ENCODE measurements around the gene AFF2. TPM values are rescaled to one million over a fixed set of nuclear protein-coding genes. Genes with fewer than 3 reads are reported as not detected.
A peak's percentile ranks its signal among the peaks of the same experiment; 100 is the strongest.

AFF2 gene
- total and polyA plus RNA-seq, 2 experiments from 2014 or later = 0.31 to 0.54 TPM

- Histone ChIP-seq H3K9ac (no peak overlapping the region), H3K9me2 (ENCODE audit: insufficient read depth) (no peaks in the 10 kb centered on the region), H3F3A (ENCODE audit: insufficient read depth) (no peaks in the 10 kb centered on the region), H3K4me3 (no peak overlapping the region), H3K9me3 (ENCODE audit: low read depth) (no peaks in the 10 kb centered on the region), H3K79me2 (ENCODE audit: insufficient read depth) (no peaks in the 10 kb centered on the region), H3K27me3 (replicated peaks; ENCODE audit: insufficient read depth) (no peaks in the 10 kb centered on the region), H2AFZ (no peak overlapping the region), H3K27ac (no peak overlapping the region), H4K20me1 (ENCODE audit: insufficient read depth) (no peaks in the 10 kb centered on the region), H3K36me3 (ENCODE audit: low read depth) (no peaks in the 10 kb centered on the region), H3K4me1 (ENCODE audit: insufficient read depth) (no peaks in the 10 kb centered on the region), H3K4me2 (ENCODE audit: unreplicated experiment) (no peak overlapping the region)
- DNase-seq = peak; percentile 31
- WGBS, 2 experiments (ENCODE audit: low coverage in 1 of 2, low lambda C conversion rate in 2 of 2, missing lambda C conversion rate in 2 of 2) = 2 to 4% methylated on average over 2 of the region's 2 CpGs
- TF ChIP-seq EZH2 (IDR thresholded peaks at IDR 0.05; ENCODE audit: insufficient read depth, poor library complexity, severe bottlenecking) = no peak
- TF ChIP-seq EZH2phosphoT487 (IDR thresholded peaks at IDR 0.05; ENCODE audit: insufficient read depth, low read depth) = no peak
- in situ Hi-C loops (cut with MboI) = no loop called here
Measured at GRCh38 chrX:148672517-148672916, 172.1 kb downstream of the AFF2 start.

DNA sequence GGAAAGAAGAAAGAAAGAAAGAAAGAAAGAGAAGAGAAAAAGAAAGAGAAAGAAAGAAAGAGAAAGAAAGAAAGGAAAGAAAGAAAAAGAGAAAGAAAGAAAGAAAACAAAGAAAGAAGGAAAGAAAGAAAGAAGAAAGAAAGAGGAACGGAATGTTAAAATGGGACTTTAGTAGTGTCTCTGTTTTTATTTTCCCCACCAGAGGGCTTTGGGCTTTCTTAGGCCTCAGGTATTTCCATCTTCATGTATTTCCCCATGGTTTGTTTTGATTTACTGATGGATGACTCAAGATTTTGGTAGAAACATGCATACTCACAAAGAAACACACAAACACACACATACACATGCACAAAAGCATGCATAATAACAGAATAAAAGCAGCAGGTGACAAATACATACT, 181.2 kb downstream of the AFF2 start:
- TF ChIP-seq EZH2 (IDR thresholded peaks at IDR 0.05; ENCODE audit: insufficient read depth, poor library complexity, severe bottlenecking) (no peak), EZH2phosphoT487 (IDR thresholded peaks at IDR 0.05; ENCODE audit: insufficient read depth, low read depth) (no peak)
- H3K36me3 ChIP-seq (ENCODE audit: low read depth) = no peaks in the 10 kb centered on the region
- H3K4me1 ChIP-seq (ENCODE audit: insufficient read depth) = no peaks in the 10 kb centered on the region
- H3K4me3 ChIP-seq = no peak overlapping the region
- in situ Hi-C loops (cut with MboI) = no loop called here
- H3K9ac ChIP-seq = no peak overlapping the region
- no peaks in the 10 kb centered on the region for H4K20me1 ChIP-seq (ENCODE audit: insufficient read depth)
- H3K27me3 ChIP-seq (replicated peaks; ENCODE audit: insufficient read depth) = no peaks in the 10 kb centered on the region
- DNase-seq = no peak
- no peak overlapping the region for H3K4me2 ChIP-seq (ENCODE audit: unreplicated experiment)
- H3K9me2 ChIP-seq (ENCODE audit: insufficient read depth) = no peaks in the 10 kb centered on the region
- no peak overlapping the region for H2AFZ ChIP-seq
- no peaks in the 10 kb centered on the region for H3K9me3 ChIP-seq (ENCODE audit: low read depth)
- no peaks in the 10 kb centered on the region for H3K79me2 ChIP-seq (ENCODE audit: insufficient read depth)
- H3F3A ChIP-seq (ENCODE audit: insufficient read depth) = no peaks in the 10 kb centered on the region
- H3K27ac ChIP-seq = no peak overlapping the region
- 88 to 100% methylated on average over 1 of the region's 1 CpG for WGBS, 2 experiments (ENCODE audit: low coverage in 1 of 2, low lambda C conversion rate in 2 of 2, missing lambda C conversion rate in 2 of 2)

DNA sequence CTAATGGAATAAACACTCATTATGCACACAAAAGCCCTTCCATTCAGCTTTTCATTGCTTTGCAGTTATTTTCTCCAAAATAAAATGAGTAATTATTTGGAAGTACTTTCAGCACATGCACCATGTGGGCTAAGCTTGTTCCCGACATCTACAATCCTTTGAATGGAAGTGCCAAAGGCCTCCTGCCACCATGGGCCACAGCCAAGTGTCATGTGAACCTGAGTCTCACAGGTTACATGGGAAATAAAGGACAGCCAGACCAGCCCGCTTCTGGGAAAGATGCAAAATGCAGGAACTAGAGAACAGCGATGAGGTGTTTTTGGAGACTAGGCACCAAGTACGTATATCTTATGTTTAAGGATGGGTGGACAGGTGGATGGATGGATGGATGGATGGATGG, 181.8 kb downstream of the AFF2 start:
- H3K27me3 ChIP-seq (replicated peaks; ENCODE audit: insufficient read depth) = no peaks in the 10 kb centered on the region
- in situ Hi-C loops (cut with MboI) = no loop called here
- no peaks in the 10 kb centered on the region for H3K9me2 ChIP-seq (ENCODE audit: insufficient read depth)
- H2AFZ ChIP-seq = no peak overlapping the region
- no peak overlapping the region for H3K4me3 ChIP-seq
- no peak for TF ChIP-seq EZH2phosphoT487 (IDR thresholded peaks at IDR 0.05; ENCODE audit: insufficient read depth, low read depth)
- no peak for TF ChIP-seq EZH2 (IDR thresholded peaks at IDR 0.05; ENCODE audit: insufficient read depth, poor library complexity, severe bottlenecking)
- no peaks in the 10 kb centered on the region for H3K36me3 ChIP-seq (ENCODE audit: low read depth)
- H3K9me3 ChIP-seq (ENCODE audit: low read depth) = no peaks in the 10 kb centered on the region
- DNase-seq = no peak
- no peaks in the 10 kb centered on the region for H3K79me2 ChIP-seq (ENCODE audit: insufficient read depth)
- H3K27ac ChIP-seq = no peak overlapping the region
- H3K4me1 ChIP-seq (ENCODE audit: insufficient read depth) = no peaks in the 10 kb centered on the region
- no peaks in the 10 kb centered on the region for H3F3A ChIP-seq (ENCODE audit: insufficient read depth)
- no peak overlapping the region for H3K4me2 ChIP-seq (ENCODE audit: unreplicated experiment)
- WGBS, 2 experiments (ENCODE audit: low coverage in 1 of 2, low lambda C conversion rate in 2 of 2, missing lambda C conversion rate in 2 of 2) = 93 to 96% methylated on average over 4 of the region's 4 CpGs
- no peaks in the 10 kb centered on the region for H4K20me1 ChIP-seq (ENCODE audit: insufficient read depth)
- H3K9ac ChIP-seq = no peak overlapping the region

- 12 to 33% methylated on average over 2 of the region's 2 CpGs for WGBS, 2 experiments (ENCODE audit: low coverage in 1 of 2, low lambda C conversion rate in 2 of 2, missing lambda C conversion rate in 2 of 2)
- TF ChIP-seq EZH2phosphoT487 (IDR thresholded peaks at IDR 0.05; ENCODE audit: insufficient read depth, low read depth) (no peak), EZH2 (IDR thresholded peaks at IDR 0.05; ENCODE audit: insufficient read depth, poor library complexity, severe bottlenecking) (no peak)
- H3K9me2 ChIP-seq (ENCODE audit: insufficient read depth) = no peaks in the 10 kb centered on the region
- peaks cover 7% of the 10 kb centered on the region for H3K4me1 ChIP-seq (ENCODE audit: insufficient read depth)
- no peak overlapping the region for H2AFZ ChIP-seq
- H3K4me3 ChIP-seq = no peak overlapping the region
- no peak overlapping the region for H3K4me2 ChIP-seq (ENCODE audit: unreplicated experiment)
- no peaks in the 10 kb centered on the region for H3K36me3 ChIP-seq (ENCODE audit: low read depth)
- in situ Hi-C loops (cut with MboI) = no loop called here
- no peaks in the 10 kb centered on the region for H3K79me2 ChIP-seq (ENCODE audit: insufficient read depth)
- no peak overlapping the region for H3K27ac ChIP-seq
- H3F3A ChIP-seq (ENCODE audit: insufficient read depth) = no peaks in the 10 kb centered on the region
- no peaks in the 10 kb centered on the region for H3K9me3 ChIP-seq (ENCODE audit: low read depth)
- peak; percentile 51 for DNase-seq
- H4K20me1 ChIP-seq (ENCODE audit: insufficient read depth) = no peaks in the 10 kb centered on the region
- H3K9ac ChIP-seq = no peak overlapping the region
- H3K27me3 ChIP-seq (replicated peaks; ENCODE audit: insufficient read depth) = no peaks in the 10 kb centered on the region
Measured at GRCh38 chrX:148691456-148691855, 191.0 kb downstream of the AFF2 start.

- no peak for TF ChIP-seq EZH2 (IDR thresholded peaks at IDR 0.05; ENCODE audit: insufficient read depth, poor library complexity, severe bottlenecking)
- TF ChIP-seq EZH2phosphoT487 (IDR thresholded peaks at IDR 0.05; ENCODE audit: insufficient read depth, low read depth) = no peak
- Histone ChIP-seq H3K9me3 (ENCODE audit: low read depth) (no peaks in the 10 kb centered on the region), H3K4me2 (ENCODE audit: unreplicated experiment) (no peak overlapping the region), H3K9ac (no peak overlapping the region), H3K4me1 (ENCODE audit: insufficient read depth) (peaks cover 7% of the 10 kb centered on the region), H3K27ac (no peak overlapping the region), H3K79me2 (ENCODE audit: insufficient read depth) (no peaks in the 10 kb centered on the region), H3F3A (ENCODE audit: insufficient read depth) (no peaks in the 10 kb centered on the region), H3K9me2 (ENCODE audit: insufficient read depth) (no peaks in the 10 kb centered on the region), H3K27me3 (replicated peaks; ENCODE audit: insufficient read depth) (no peaks in the 10 kb centered on the region), H3K4me3 (no peak overlapping the region), H4K20me1 (ENCODE audit: insufficient read depth) (no peaks in the 10 kb centered on the region), H3K36me3 (ENCODE audit: low read depth) (no peaks in the 10 kb centered on the region), H2AFZ (no peak overlapping the region)
- no peak for DNase-seq
- 82 to 91% methylated on average over 3 of the region's 3 CpGs for WGBS, 2 experiments (ENCODE audit: low coverage in 1 of 2, low lambda C conversion rate in 2 of 2, missing lambda C conversion rate in 2 of 2)
- in situ Hi-C loops (cut with MboI) = no loop called here
Measured at GRCh38 chrX:148695255-148695654, 194.8 kb downstream of the AFF2 start.
